IPS DF 6.9 (cell line): ENCODE results near the gene PABPC3.

Experiments
- DNase-seq: peaks from one replicate; pipeline ENCODE4 v3.0.0-alpha.2; 2013; ENCODE audit warnings: low read depth, low spot score
- H3K27ac ChIP-seq: one replicate; pipeline ENCODE4 v1.5.1; 2013; ENCODE audit warnings: low read length, control low read depth
- H3K27me3 ChIP-seq: 2 replicates; pipeline ENCODE4 v1.6.1; 2013; ENCODE audit warnings: mild to moderate bottlenecking, low read length; ENCODE audit not compliant: control insufficient read depth, insufficient read depth
- H3K36me3 ChIP-seq: 2 replicates; pipeline ENCODE4 v1.6.1; 2013; ENCODE audit warnings: low read length; ENCODE audit not compliant: control insufficient read depth, insufficient read depth
- H3K4me1 ChIP-seq: 2 replicates; pipeline ENCODE4 v1.6.1; 2013; ENCODE audit warnings: low read length; ENCODE audit not compliant: control insufficient read depth, insufficient read depth
- H3K4me3 ChIP-seq: 2 replicates; pipeline ENCODE4 v1.5.1; 2013; ENCODE audit warnings: mild to moderate bottlenecking, low read length
- H3K9me3 ChIP-seq: 2 replicates; pipeline ENCODE4 v1.6.1; 2013; ENCODE audit warnings: low read length, inconsistent platforms; ENCODE audit not compliant: control insufficient read depth, insufficient read depth
- WGBS: extraction: QIAGEN DNeasy Blood & Tissue Kit; methylation state at CpG from one replicate; pipeline ENCODE4 v1.1.7; 2013; ENCODE audit warnings: mixed read lengths, missing lambda C conversion rate; ENCODE audit not compliant: insufficient read length, insufficient coverage; 5-methylcytosine and 5-hydroxymethylcytosine counted together

The PABPC3 gene

DNA sequence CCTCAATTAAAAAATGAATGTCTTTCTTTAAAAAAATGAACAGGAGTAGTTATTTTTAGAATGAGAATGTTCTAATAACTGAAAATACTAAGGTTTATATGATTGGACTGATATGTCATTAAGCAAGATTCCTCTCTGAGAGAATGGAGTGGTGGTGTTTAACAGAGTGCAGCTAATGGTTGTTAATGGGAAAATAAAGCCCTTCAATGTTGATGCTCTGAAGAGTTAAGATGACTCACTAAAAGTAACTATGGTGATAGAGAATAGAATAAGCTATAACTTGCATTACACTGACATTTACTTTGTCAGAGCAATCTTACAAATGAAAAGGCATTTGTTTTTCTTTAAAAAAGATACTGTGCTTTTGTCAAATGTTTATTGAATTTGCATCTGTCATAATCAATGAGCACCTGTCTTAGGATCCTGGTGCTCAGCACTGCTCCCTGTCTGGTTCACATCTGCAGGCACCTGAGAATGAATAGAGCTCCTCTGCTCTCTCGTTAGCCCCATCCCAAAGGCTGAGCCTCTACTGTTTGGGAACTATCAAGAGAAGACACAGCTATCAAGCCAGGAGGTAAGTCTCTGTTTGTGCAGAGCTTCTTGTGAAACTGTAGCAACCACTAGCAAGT, 15.1 kb downstream of the PABPC3 start:
- H3K27me3 ChIP-seq: no peaks in the 10 kb centered on the region
- H3K4me3 ChIP-seq: no peak overlapping the region
- H3K27ac ChIP-seq: no peak overlapping the region
- H3K9me3 ChIP-seq: no peaks in the 10 kb centered on the region
- DNase-seq: no peak
- no peaks in the 10 kb centered on the region for H3K4me1 ChIP-seq
- H3K36me3 ChIP-seq: no peaks in the 10 kb centered on the region
- WGBS: no CpG with 5 or more reads among the region's 1 CpG

DNA sequence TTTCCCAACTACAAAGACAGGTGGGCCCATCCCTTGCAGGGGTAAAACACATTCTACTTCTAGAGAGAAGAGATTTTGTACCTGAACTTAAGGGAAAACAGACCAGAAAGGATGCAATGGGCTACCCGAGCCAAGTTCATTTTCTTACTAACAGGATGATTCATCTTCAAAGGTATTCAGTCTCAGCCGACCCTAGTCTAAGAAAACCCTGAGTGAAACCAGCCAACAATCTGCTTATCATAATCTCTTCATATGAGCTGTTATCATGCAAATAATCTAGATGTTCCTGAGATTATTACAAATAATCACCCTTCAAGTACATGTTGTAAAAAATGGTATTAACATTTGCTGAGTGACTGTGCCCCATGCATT, 15.6 kb downstream of the PABPC3 start:
- no peaks in the 10 kb centered on the region for H3K4me1 ChIP-seq
- no peaks in the 10 kb centered on the region for H3K36me3 ChIP-seq
- H3K27me3 ChIP-seq: no peaks in the 10 kb centered on the region
- no peak overlapping the region for H3K27ac ChIP-seq
- no peaks in the 10 kb centered on the region for H3K9me3 ChIP-seq
- DNase-seq: no peak
- no CpG with 5 or more reads among the region's 2 CpGs for WGBS
- H3K4me3 ChIP-seq: no peak overlapping the region

DNA sequence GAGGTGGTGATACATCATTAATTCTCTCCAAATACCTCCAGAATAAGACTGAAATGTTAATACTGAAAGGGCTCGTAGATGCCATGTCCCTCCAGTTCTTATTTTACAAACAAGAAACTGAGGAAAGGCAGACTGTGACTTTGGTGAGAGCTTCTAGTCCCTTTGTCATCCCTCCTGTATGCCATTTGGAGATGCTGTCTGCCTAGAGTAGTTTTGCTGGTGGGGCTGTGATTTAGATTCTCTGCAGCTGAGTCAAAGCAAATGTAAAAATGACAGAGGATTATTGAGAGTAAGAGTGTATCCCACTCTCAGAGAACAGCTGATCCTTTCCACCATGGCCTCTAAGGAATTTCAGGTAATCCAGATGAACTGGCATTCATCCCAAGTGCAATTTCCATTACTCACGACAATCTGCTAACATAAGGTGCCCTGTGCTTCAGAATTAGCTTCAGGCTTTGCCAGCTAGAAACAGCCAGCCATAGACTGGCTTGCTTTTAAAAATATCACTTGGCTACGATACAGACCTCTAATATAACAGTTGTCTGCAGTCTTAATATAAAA, 16.8 kb downstream of the PABPC3 start:
- no peaks in the 10 kb centered on the region for H3K9me3 ChIP-seq
- peaks cover 2% of the 10 kb centered on the region; the same call in 1 of the 2 replicates for H3K4me1 ChIP-seq
- H3K36me3 ChIP-seq: no peaks in the 10 kb centered on the region; the same call in 1 of the 2 replicates
- no peak for DNase-seq
- no peak overlapping the region for H3K27ac ChIP-seq
- H3K4me3 ChIP-seq: no peak overlapping the region
- no peaks in the 10 kb centered on the region for H3K27me3 ChIP-seq
- WGBS: no CpG with 5 or more reads among the region's 3 CpGs

DNA sequence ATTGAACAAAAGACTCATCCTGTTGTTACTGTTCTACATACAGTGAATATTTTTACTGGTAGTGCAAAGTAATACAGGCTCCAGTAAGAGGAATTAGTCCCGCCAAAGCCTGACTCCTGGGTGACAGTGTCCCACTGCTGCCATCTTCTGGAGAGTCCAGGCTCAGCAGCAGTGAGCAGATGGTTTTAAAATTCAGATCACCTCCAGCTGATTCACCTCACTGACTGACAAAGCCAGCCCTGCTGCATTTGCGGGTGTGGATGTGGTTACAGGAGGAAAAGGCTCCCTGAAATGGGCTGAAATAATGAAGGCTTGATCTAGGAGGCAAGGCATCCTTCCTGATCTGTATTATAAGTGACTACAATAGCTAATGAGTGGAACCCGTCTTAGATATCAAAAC, 18.3 kb downstream of the PABPC3 start:
- no peak overlapping the region for H3K4me3 ChIP-seq
- DNase-seq: no peak
- no CpG with 5 or more reads among the region's 3 CpGs for WGBS
- no peak overlapping the region for H3K27ac ChIP-seq
- peaks cover 4% of the 10 kb centered on the region for H3K4me1 ChIP-seq
- no peaks in the 10 kb centered on the region for H3K9me3 ChIP-seq
- no peaks in the 10 kb centered on the region for H3K27me3 ChIP-seq
- H3K36me3 ChIP-seq: no peaks in the 10 kb centered on the region; the same call in 1 of the 2 replicates

DNA sequence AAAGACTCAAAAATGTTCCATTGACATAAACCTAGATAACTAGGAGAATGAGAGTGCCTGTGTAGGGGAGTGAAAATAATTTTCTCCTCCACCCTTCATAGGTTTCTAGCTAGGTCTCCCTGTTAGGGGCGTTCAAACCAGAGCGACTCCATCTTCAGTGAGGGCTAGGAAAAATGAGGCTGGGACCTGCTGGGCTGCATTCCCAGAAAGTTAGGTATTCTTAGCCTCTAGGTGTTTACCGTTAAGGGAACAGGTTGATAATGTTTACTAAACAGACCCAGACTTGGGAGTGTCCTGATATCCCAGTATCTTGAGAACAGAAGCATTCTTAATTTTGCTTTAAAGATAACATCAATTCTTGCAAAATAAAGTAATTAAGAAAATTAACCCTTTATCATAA, 20.1 kb downstream of the PABPC3 start:
- Histone ChIP-seq H3K27ac (no peak overlapping the region), H3K36me3 (no peaks in the 10 kb centered on the region; the same call in 1 of the 2 replicates), H3K4me1 (peaks cover 4% of the 10 kb centered on the region), H3K27me3 (no peaks in the 10 kb centered on the region), H3K4me3 (no peak overlapping the region), H3K9me3 (no peaks in the 10 kb centered on the region)
- DNase-seq: no peak
- no CpG with 5 or more reads among the region's 3 CpGs for WGBS

DNA sequence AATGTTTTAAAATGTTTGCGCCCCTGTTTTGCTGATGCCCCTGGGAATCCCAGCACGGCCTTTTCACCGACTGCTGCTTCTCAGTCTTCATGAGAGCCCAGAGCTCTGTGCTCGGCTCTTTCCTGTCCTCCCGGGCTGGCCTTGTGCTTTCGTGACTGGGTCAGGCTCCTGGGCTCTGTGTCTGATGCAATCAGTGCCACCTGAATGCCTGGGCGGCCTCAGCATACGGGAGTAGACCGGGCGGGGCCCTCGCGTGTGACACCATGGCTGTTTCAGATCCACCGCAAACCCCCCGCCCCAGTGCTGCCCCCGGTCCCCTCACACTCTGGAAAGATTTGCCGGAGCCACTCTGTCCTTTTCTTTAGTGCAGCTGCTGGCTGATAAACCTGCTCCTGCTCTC, 21.4 kb downstream of the PABPC3 start:
- no peak for DNase-seq
- no peaks in the 10 kb centered on the region; the same call in 1 of the 2 replicates for H3K36me3 ChIP-seq
- no CpG with 5 or more reads among the region's 16 CpGs for WGBS

DNA sequence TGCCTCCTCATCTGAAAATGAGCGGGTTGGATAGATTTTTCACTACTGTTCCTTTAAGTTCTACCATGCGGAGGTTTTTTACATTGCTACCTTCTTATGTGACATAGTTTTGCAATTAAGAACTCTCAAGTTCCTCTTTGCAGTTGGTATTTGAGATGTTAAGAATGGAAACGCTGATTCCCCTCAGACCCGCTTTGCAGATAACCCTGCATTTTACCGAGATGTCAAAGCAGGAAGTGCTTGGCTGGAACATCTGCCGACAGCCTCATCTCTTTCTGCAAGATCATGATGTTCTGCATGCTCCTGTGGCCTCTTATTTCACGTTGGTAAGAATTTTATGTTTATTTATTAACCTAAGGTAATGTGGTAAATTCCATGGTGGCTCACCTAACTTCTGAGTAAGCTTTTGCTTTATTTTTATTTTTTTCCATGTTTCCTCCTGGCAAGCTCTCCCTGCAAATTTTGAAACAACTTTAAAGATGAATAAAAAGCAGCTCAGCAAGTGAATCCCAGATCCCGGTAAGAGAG, 22.5 kb downstream of the PABPC3 start:
- no CpG with 5 or more reads among the region's 8 CpGs for WGBS
- Histone ChIP-seq H3K9me3 (no peaks in the 10 kb centered on the region), H3K36me3 (no peaks in the 10 kb centered on the region; the same call in 1 of the 2 replicates), H3K4me3 (no peak overlapping the region), H3K27me3 (no peaks in the 10 kb centered on the region), H3K27ac (no peak overlapping the region), H3K4me1 (peaks cover 4% of the 10 kb centered on the region)
- DNase-seq: no peak

More for the DNA sequence above, 21.4 kb downstream of the PABPC3 start:
- Histone ChIP-seq H3K9me3 (no peaks in the 10 kb centered on the region), H3K27ac (no peak overlapping the region), H3K4me1 (peaks cover 4% of the 10 kb centered on the region), H3K4me3 (no peak overlapping the region), H3K27me3 (no peaks in the 10 kb centered on the region)

DNA sequence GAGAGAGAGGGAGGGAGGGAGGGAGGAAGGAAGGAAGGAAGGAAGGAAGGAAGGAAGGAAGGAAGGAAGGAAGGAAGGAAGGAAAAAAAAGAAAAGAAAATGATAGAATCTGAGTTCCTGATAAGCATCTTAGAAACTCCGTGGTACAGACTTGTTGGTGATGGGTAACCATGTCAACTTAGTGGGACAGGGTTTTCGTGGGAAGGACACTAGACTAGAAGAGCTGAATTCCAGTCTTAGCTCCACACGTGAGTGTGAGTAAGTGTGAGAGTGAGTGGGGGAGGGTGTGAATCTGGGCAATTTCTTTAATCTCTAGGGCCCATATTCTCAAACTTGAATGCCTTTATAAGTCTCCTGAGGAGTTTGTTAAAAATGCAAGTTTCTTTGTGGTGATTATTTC, 35.0 kb downstream of the PABPC3 start:
- Histone ChIP-seq H3K36me3 (no peaks in the 10 kb centered on the region), H3K4me3 (no peak overlapping the region), H3K27me3 (no peaks in the 10 kb centered on the region), H3K9me3 (no peaks in the 10 kb centered on the region), H3K4me1 (peaks cover 4% of the 10 kb centered on the region; the same call in 1 of the 2 replicates), H3K27ac (no peak overlapping the region)
- WGBS: no CpG with 5 or more reads among the region's 3 CpGs
- DNase-seq: no peak

DNA sequence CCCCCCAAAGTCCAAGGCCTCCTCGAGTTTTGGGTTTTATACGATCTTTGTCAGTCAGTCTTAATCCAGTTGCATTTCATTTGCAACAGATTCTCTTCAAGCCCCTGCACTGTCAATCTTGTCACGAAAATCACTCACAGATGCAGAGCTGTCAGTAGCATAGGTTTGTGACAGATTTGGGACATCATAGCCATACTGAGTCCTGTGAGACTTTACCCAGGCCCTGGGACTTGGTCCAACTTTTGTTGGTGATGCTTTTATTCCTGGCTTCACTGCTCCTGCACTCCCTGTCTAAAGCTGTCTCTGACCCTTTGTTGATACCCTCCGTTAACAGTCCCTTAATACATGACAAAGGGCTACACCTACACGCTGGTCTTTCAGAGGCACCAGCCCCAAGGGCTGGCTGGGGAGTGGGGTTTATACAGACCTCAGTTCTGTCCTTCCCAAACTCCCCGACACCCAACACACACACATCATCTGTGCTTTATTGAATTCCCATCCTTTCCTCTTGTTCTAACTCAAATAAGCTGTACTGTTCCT, 36.0 kb downstream of the PABPC3 start:
- Histone ChIP-seq H3K27me3 (no peaks in the 10 kb centered on the region), H3K27ac (no peak overlapping the region), H3K4me1 (peaks cover 4% of the 10 kb centered on the region; the same call in 1 of the 2 replicates), H3K4me3 (no peak overlapping the region), H3K36me3 (no peaks in the 10 kb centered on the region), H3K9me3 (no peaks in the 10 kb centered on the region)
- no CpG with 5 or more reads among the region's 6 CpGs for WGBS
- no peak for DNase-seq

DNA sequence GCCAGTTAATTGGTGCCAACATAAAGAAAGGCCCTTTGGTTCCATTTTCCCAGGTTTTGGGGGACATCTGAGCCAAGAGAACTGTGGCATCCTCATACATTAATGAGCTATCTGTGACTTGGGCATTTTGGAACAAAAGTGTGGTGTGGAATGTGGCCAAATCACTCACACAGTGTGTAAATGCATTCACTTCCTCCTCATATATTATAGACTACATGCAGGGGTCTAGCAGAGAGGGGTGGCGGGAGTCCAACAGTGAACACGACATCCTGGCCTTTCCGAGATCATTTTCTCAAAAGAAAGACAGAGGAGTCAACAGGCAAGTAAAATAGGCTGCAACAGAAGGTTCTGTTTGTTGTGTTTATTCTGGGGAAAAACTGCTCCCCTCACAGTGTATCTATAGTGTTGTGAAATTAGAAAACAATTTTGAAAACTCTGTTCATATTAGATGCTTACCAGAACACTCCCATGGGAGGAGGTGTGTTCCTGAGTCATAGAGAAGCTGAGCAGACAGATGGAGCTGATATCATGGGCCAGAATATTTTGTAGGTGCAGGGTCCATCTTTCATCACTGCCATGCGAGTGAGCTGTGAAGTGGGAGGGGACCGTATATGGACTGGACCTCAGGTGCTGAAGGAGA, 36.9 kb downstream of the PABPC3 start:
- no peak overlapping the region for H3K4me3 ChIP-seq
- H3K9me3 ChIP-seq: no peaks in the 10 kb centered on the region
- H3K27ac ChIP-seq: no peak overlapping the region
- no peaks in the 10 kb centered on the region for H3K27me3 ChIP-seq
- H3K36me3 ChIP-seq: no peaks in the 10 kb centered on the region
- DNase-seq: no peak
- H3K4me1 ChIP-seq: peaks cover 5% of the 10 kb centered on the region; the same call in 1 of the 2 replicates
- no CpG with 5 or more reads among the region's 5 CpGs for WGBS
